Measurements from ENCODE around the gene ZNF350. TPM values are rescaled to one million over a fixed set of nuclear protein-coding genes. Genes with fewer than 3 reads are reported as not detected.

The ZNF350 gene
- total RNA-seq, 1 donor from 2014 or later = 14.2 TPM

- no peak for TF ChIP-seq CTCF (IDR thresholded peaks at IDR 0.05; ENCODE audit: unreplicated experiment)
- peaks cover 90% of the 10 kb centered on the region for H3K36me3 Mint-ChIP-seq (ENCODE audit: insufficient read depth)
- peaks cover 7% of the 10 kb centered on the region for H3K4me1 Mint-ChIP-seq (ENCODE audit: low read depth)
- no peak overlapping the region for H3K27ac Mint-ChIP-seq
- H3K9me3 Mint-ChIP-seq (ENCODE audit: low read depth) = peaks cover 67% of the 10 kb centered on the region
- DNase-seq (ENCODE audit: low spot score, unreplicated experiment) = no peak
- no peak overlapping the region for H3K4me3 Mint-ChIP-seq (ENCODE audit: low read depth)
- no peaks in the 10 kb centered on the region for H3K27me3 Mint-ChIP-seq
These were observed 35.6 kb upstream of the ZNF350 start for GRCh38 chr19:52022193-52022592.

- DNase-seq (ENCODE audit: low spot score, unreplicated experiment) = no peak
- H3K9me3 Mint-ChIP-seq (ENCODE audit: low read depth) = peaks cover 75% of the 10 kb centered on the region
- H3K4me3 Mint-ChIP-seq (ENCODE audit: low read depth) = no peak overlapping the region
- H3K27me3 Mint-ChIP-seq = no peaks in the 10 kb centered on the region
- TF ChIP-seq CTCF (IDR thresholded peaks at IDR 0.05; ENCODE audit: unreplicated experiment) = no peak
- peaks cover 92% of the 10 kb centered on the region for H3K36me3 Mint-ChIP-seq (ENCODE audit: insufficient read depth)
- no peaks in the 10 kb centered on the region for H3K4me1 Mint-ChIP-seq (ENCODE audit: low read depth)
- no peak overlapping the region for H3K27ac Mint-ChIP-seq
These were observed 33.9 kb upstream of the ZNF350 start for GRCh38 chr19:52020506-52020905.

GRCh38 chr19:52010674-52011073 lies 24.0 kb upstream of the ZNF350 start:
- Mint-ChIP-seq H3K36me3 (ENCODE audit: insufficient read depth) (peaks cover 50% of the 10 kb centered on the region), H3K4me3 (ENCODE audit: low read depth) (no peak overlapping the region), H3K27me3 (no peaks in the 10 kb centered on the region), H3K4me1 (ENCODE audit: low read depth) (peaks cover 5% of the 10 kb centered on the region), H3K27ac (no peak overlapping the region), H3K9me3 (ENCODE audit: low read depth) (peaks cover 18% of the 10 kb centered on the region)
- TF ChIP-seq CTCF (IDR thresholded peaks at IDR 0.05; ENCODE audit: unreplicated experiment) = no peak
- DNase-seq (ENCODE audit: low spot score, unreplicated experiment) = no peak

GRCh38 chr19:52007806-52008557 lies 21.3 kb upstream of the ZNF350 start, which contains the start of gene ZNF615:
Gene ZNF615 (minus strand): TSS chr19:52008211. CDS start chr19:52003711, 4,500 bp downstream.
- Mint-ChIP-seq H3K27ac (peak within 1 kb of the TSS; percentile 99), H3K9me3 (ENCODE audit: low read depth) (peaks cover 19% of the 10 kb centered on the region), H3K36me3 (ENCODE audit: insufficient read depth) (peaks cover 51% of the 10 kb centered on the region), H3K4me1 (ENCODE audit: low read depth) (peaks cover 5% of the 10 kb centered on the region), H3K27me3 (no peaks in the 10 kb centered on the region), H3K4me3 (ENCODE audit: low read depth) (peak within 1 kb of the TSS; percentile 94)
- TF ChIP-seq CTCF (IDR thresholded peaks at IDR 0.05; ENCODE audit: unreplicated experiment) = no peak
- peak; percentile 80 for DNase-seq (ENCODE audit: low spot score, unreplicated experiment)

- peak overlapping the region; percentile 99 for H3K27ac Mint-ChIP-seq
- H3K36me3 Mint-ChIP-seq (ENCODE audit: insufficient read depth) = peaks cover 47% of the 10 kb centered on the region
- peaks cover 17% of the 10 kb centered on the region for H3K9me3 Mint-ChIP-seq (ENCODE audit: low read depth)
- H3K4me1 Mint-ChIP-seq (ENCODE audit: low read depth) = peaks cover 5% of the 10 kb centered on the region
- no peak for TF ChIP-seq CTCF (IDR thresholded peaks at IDR 0.05; ENCODE audit: unreplicated experiment)
- peak overlapping the region; percentile 94 for H3K4me3 Mint-ChIP-seq (ENCODE audit: low read depth)
- no peaks in the 10 kb centered on the region for H3K27me3 Mint-ChIP-seq
- no peak for DNase-seq (ENCODE audit: low spot score, unreplicated experiment)
These were observed 20.8 kb upstream of the ZNF350 start for GRCh38 chr19:52007451-52007805.
